Inflammatory macrophage treated with lipopolysaccharide for 4 hours (primary cell): ENCODE data around the gene SLC1A5.
A peak's percentile ranks its signal among the peaks of the same experiment; 100 is the strongest.
"Not testable (repeated sequence)": the region's sequence is repeated elsewhere in the genome, so short reads cannot be mapped to it uniquely, and the experiment has no call there.

Experiments used
- DNase-seq: peaks from one replicate; pipeline ENCODE4 v3.0.0-alpha.2; 2020

Gene SLC1A5

GRCh38 chr19:46788262-46788967, at the start of gene SLC1A5:
Gene SLC1A5 (minus strand): TSS chr19:46788594. CDS start chr19:46787965, 629 bp downstream.
- peak; percentile 96 for DNase-seq

GRCh38 chr19:46838160-46838559, 49.8 kb upstream of the SLC1A5 start:
- DNase-seq, result no peak

GRCh38 chr19:46834984-46835383, 46.6 kb upstream of the SLC1A5 start:
- no peak for DNase-seq

GRCh38 chr19:46834121-46834520, 45.7 kb upstream of the SLC1A5 start:
- no peak for DNase-seq

GRCh38 chr19:46830864-46831263, 42.5 kb upstream of the SLC1A5 start:
- DNase-seq, result no peak

GRCh38 chr19:46828484-46828883, 40.1 kb upstream of the SLC1A5 start:
- no peak for DNase-seq

GRCh38 chr19:46825731-46826055, 37.3 kb upstream of the SLC1A5 start:
- no peak for DNase-seq

- peak; percentile 95 for DNase-seq
These were observed 36.7 kb upstream of the SLC1A5 start for GRCh38 chr19:46824890-46825730.

- no peak for DNase-seq
These were observed 34.7 kb upstream of the SLC1A5 start for GRCh38 chr19:46823049-46823448.

- DNase-seq, result not testable (repeated sequence)
These were observed 34.0 kb upstream of the SLC1A5 start for GRCh38 chr19:46822410-46822787.

GRCh38 chr19:46821512-46822409, 33.4 kb upstream of the SLC1A5 start:
- DNase-seq, result peak; percentile 66

- DNase-seq, result peak; percentile 19
These were observed 30.4 kb upstream of the SLC1A5 start for GRCh38 chr19:46818812-46819211.

GRCh38 chr19:46815833-46816627, 27.6 kb upstream of the SLC1A5 start:
- DNase-seq, result no peak

GRCh38 chr19:46813839-46814358, 25.5 kb upstream of the SLC1A5 start:
- no peak for DNase-seq

- DNase-seq, result no peak
These were observed 24.8 kb upstream of the SLC1A5 start for GRCh38 chr19:46812977-46813838.

GRCh38 chr19:46809534-46810272, 21.3 kb upstream of the SLC1A5 start:
- DNase-seq, result no peak

- peak; percentile 70 for DNase-seq
These were observed 18.3 kb upstream of the SLC1A5 start for GRCh38 chr19:46806656-46807055.

GRCh38 chr19:46804432-46804831, 16.0 kb upstream of the SLC1A5 start:
- DNase-seq, result not testable (repeated sequence)

GRCh38 chr19:46803555-46803954, 15.2 kb upstream of the SLC1A5 start:
- no peak for DNase-seq

- no peak for DNase-seq
These were observed 13.8 kb upstream of the SLC1A5 start for GRCh38 chr19:46802152-46802551.
